ENCODE data around the gene SYS1.

- TF ChIP-seq, protein P1, sequence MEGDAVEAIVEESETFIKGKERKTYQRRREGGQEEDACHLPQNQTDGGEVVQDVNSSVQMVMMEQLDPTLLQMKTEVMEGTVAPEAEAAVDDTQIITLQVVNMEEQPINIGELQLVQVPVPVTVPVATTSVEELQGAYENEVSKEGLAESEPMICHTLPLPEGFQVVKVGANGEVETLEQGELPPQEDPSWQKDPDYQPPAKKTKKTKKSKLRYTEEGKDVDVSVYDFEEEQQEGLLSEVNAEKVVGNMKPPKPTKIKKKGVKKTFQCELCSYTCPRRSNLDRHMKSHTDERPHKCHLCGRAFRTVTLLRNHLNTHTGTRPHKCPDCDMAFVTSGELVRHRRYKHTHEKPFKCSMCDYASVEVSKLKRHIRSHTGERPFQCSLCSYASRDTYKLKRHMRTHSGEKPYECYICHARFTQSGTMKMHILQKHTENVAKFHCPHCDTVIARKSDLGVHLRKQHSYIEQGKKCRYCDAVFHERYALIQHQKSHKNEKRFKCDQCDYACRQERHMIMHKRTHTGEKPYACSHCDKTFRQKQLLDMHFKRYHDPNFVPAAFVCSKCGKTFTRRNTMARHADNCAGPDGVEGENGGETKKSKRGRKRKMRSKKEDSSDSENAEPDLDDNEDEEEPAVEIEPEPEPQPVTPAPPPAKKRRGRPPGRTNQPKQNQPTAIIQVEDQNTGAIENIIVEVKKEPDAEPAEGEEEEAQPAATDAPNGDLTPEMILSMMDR (IDR thresholded peaks at IDR 0.05): no peak
- TF ChIP-seq EP300 (IDR thresholded peaks at IDR 0.05): no peak
Observed at GRCh38 chr20:45363611-45364492, 896 bp downstream of the SYS1 start.
